ENCODE results near the gene MAP3K15. TPM values are rescaled to one million over a fixed set of nuclear protein-coding genes. Genes with fewer than 3 reads are reported as not detected.
"Not testable (repeated sequence)": the region's sequence is repeated elsewhere in the genome, so short reads cannot be mapped to it uniquely, and the experiment has no call there.

The MAP3K15 gene
- total RNA-seq, 1 donor from 2014 or later = 1.2 TPM

DNA sequence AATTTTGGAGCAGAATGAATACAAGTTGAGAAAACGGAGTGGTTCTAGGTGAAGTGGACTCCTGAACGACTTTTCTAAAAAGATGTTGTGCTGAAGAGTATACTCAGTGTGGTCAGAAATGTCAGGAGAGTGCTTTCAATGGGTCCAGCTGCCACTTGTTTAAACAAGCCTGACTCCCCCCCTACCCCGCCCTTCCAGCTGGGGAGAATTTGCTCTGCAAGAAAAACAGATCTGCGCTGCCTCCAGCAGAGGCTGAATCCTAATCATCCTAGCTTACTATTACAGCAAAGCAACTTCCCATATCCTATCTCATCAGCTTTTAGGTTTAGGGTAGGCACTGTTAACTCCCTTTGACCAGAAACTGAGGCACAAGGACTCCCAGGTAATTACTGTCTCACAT is 1.9 kb downstream of the MAP3K15 start:
- H3K4me3 Mint-ChIP-seq = peak overlapping the region; percentile 19
- peaks cover 51% of the 10 kb centered on the region for H3K27me3 Mint-ChIP-seq (ENCODE audit: low read depth)
- no peak overlapping the region for H3K27ac Mint-ChIP-seq (ENCODE audit: unreplicated experiment)
- peaks cover 14% of the 10 kb centered on the region for H3K9me3 Mint-ChIP-seq
- TF ChIP-seq, protein P1, sequence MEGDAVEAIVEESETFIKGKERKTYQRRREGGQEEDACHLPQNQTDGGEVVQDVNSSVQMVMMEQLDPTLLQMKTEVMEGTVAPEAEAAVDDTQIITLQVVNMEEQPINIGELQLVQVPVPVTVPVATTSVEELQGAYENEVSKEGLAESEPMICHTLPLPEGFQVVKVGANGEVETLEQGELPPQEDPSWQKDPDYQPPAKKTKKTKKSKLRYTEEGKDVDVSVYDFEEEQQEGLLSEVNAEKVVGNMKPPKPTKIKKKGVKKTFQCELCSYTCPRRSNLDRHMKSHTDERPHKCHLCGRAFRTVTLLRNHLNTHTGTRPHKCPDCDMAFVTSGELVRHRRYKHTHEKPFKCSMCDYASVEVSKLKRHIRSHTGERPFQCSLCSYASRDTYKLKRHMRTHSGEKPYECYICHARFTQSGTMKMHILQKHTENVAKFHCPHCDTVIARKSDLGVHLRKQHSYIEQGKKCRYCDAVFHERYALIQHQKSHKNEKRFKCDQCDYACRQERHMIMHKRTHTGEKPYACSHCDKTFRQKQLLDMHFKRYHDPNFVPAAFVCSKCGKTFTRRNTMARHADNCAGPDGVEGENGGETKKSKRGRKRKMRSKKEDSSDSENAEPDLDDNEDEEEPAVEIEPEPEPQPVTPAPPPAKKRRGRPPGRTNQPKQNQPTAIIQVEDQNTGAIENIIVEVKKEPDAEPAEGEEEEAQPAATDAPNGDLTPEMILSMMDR (conservative IDR thresholded peaks at IDR 0.05) = no peak
- DNase-seq (ENCODE audit: low read depth, low spot score) = no peak
- H3K36me3 Mint-ChIP-seq (ENCODE audit: low read depth) = no peaks in the 10 kb centered on the region
- peaks cover 5% of the 10 kb centered on the region for H3K4me1 Mint-ChIP-seq

DNA sequence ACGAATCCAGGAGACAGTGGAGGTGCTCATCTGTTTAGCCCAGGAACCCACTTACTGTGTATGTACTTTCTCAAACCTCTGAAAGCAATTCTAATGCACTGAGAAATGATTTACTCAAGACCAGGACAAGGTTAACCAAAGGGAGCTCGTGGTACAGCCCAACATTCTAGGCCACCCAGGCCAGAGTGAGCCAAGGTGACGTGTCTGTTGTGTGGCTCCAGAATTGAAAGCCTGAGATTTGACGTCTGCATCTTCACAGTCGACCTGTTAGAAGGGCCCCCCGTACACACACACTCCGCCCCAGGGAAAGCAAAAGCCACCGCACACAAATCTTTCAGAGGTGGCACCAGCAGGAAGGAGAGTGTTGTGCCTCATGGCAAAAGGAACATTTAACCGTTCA is 2.3 kb downstream of the MAP3K15 start:
- H3K9me3 Mint-ChIP-seq = peaks cover 14% of the 10 kb centered on the region
- H3K4me1 Mint-ChIP-seq = peaks cover 5% of the 10 kb centered on the region
- peaks cover 47% of the 10 kb centered on the region for H3K27me3 Mint-ChIP-seq (ENCODE audit: low read depth)
- peak overlapping the region; percentile 19 for H3K4me3 Mint-ChIP-seq
- DNase-seq (ENCODE audit: low read depth, low spot score) = no peak
- TF ChIP-seq, protein P1 (conservative IDR thresholded peaks at IDR 0.05) = no peak
- H3K27ac Mint-ChIP-seq (ENCODE audit: unreplicated experiment) = no peak overlapping the region
- no peaks in the 10 kb centered on the region for H3K36me3 Mint-ChIP-seq (ENCODE audit: low read depth)

DNA sequence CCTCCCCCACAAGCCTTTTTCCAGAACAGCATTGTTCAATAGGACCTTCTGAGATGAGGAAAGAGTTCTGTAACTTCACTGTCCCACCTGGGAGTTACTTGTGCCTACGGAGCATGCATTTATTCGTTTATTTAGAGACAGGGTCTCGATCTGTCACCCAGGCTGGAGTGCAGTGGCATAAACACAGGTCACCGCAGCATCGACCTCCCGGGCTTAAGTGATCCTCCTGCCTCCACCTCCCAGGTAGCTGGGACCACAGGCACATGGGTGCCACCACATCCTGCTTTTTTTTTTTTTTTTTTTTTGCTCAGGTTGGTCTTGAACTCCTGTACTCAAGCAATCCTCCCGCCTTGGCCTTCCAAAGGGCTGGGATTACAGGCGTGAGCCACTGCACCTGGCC is 2.9 kb downstream of the MAP3K15 start:
- H3K4me1 Mint-ChIP-seq = peaks cover 5% of the 10 kb centered on the region
- TF ChIP-seq, protein P1 (conservative IDR thresholded peaks at IDR 0.05) = no peak
- no peak overlapping the region for H3K4me3 Mint-ChIP-seq
- H3K9me3 Mint-ChIP-seq = peaks cover 14% of the 10 kb centered on the region
- no peak overlapping the region for H3K27ac Mint-ChIP-seq (ENCODE audit: unreplicated experiment)
- no peaks in the 10 kb centered on the region for H3K36me3 Mint-ChIP-seq (ENCODE audit: low read depth)
- H3K27me3 Mint-ChIP-seq (ENCODE audit: low read depth) = peaks cover 41% of the 10 kb centered on the region
- DNase-seq (ENCODE audit: low read depth, low spot score) = no peak

DNA sequence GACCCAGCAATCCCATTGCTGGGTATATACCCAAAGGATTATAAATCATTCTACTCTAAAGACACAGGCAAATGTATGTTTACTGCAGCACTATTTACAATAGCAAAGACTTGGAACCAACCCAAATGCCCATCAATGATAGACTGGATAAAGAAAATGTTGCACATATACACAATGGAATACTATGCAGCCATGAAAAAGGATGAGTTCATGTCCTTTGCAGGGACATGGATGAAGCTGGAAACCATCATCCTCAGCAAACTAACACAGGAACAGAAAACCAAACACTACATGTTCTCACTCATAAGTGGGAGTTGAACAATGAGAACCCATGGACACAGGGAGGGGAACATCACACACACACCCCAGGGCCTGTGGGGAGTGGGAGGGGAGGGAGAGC is 3.5 kb downstream of the MAP3K15 start:
- DNase-seq (ENCODE audit: low read depth, low spot score); H3K27ac Mint-ChIP-seq (ENCODE audit: unreplicated experiment); H3K4me1 Mint-ChIP-seq; H3K4me3 Mint-ChIP-seq; H3K36me3 Mint-ChIP-seq (ENCODE audit: low read depth): not testable (repeated sequence)
- Mint-ChIP-seq H3K27me3 (ENCODE audit: low read depth) (peaks cover 35% of the 10 kb centered on the region), H3K9me3 (peaks cover 14% of the 10 kb centered on the region)

DNA sequence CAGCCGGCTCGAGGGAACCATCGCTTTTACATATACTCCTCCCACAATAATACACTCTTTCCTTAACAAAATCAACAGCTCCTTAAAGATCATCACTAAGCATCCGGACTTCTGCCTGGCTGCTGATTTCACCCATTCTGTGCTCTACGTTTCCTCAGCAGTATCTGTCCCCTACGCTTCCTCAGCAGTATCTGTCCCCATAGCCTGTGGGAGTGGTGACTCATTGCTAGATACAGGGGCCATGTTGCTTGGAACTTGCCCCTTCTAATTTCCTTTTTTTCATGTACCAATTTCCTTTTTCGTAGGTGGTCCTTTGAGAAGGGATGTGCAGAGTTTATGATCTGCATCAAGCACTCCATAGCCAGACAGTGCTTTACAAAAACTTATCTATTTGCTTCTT is 18.6 kb downstream of the MAP3K15 start:
- Mint-ChIP-seq H3K4me1 (no peaks in the 10 kb centered on the region), H3K9me3 (peaks cover 2% of the 10 kb centered on the region), H3K4me3 (no peak overlapping the region), H3K27me3 (ENCODE audit: low read depth) (peaks cover 2% of the 10 kb centered on the region), H3K27ac (ENCODE audit: unreplicated experiment) (no peak overlapping the region), H3K36me3 (ENCODE audit: low read depth) (peaks cover 2% of the 10 kb centered on the region)
- TF ChIP-seq, protein P1 (conservative IDR thresholded peaks at IDR 0.05) = no peak
- no peak for DNase-seq (ENCODE audit: low read depth, low spot score)

DNA sequence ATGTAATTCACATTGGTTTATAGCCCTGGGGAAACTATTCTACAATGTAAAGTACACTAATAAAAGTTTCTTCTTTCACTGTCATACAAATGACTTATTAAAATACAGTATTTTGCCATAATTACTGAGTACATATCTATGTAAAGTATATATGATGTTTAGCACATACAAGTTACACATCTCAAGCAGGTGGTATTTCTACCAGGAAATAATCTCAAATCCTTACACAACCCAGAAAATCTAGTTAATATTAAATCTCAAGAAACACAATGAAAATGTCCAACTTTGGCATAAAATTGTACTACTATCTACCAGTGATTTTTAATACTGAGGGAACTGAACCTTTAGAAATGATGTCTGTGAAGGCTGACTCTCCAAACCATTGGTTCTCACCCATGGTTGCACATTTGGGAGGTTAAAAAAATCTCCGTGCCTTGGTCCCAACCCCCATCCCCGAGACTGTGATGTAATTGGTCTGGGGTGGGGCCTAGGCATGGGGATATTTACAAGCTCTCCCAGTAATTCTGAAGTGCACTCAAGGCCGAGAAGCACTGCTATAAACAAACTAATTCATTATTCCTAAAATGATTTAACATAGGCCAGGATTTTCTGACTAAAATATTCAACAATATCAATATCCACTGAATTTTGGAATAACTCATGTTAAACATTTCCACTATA is 27.6 kb downstream of the MAP3K15 start:
- DNase-seq (ENCODE audit: low read depth, low spot score) = no peak
- Mint-ChIP-seq H3K9me3 (peaks cover 3% of the 10 kb centered on the region), H3K4me3 (no peak overlapping the region), H3K36me3 (ENCODE audit: low read depth) (no peaks in the 10 kb centered on the region), H3K4me1 (peaks cover 7% of the 10 kb centered on the region), H3K27ac (ENCODE audit: unreplicated experiment) (no peak overlapping the region), H3K27me3 (ENCODE audit: low read depth) (no peaks in the 10 kb centered on the region)
- TF ChIP-seq, protein P1 (conservative IDR thresholded peaks at IDR 0.05) = no peak
